Measurements from ENCODE around the gene SIAH1.

DNA sequence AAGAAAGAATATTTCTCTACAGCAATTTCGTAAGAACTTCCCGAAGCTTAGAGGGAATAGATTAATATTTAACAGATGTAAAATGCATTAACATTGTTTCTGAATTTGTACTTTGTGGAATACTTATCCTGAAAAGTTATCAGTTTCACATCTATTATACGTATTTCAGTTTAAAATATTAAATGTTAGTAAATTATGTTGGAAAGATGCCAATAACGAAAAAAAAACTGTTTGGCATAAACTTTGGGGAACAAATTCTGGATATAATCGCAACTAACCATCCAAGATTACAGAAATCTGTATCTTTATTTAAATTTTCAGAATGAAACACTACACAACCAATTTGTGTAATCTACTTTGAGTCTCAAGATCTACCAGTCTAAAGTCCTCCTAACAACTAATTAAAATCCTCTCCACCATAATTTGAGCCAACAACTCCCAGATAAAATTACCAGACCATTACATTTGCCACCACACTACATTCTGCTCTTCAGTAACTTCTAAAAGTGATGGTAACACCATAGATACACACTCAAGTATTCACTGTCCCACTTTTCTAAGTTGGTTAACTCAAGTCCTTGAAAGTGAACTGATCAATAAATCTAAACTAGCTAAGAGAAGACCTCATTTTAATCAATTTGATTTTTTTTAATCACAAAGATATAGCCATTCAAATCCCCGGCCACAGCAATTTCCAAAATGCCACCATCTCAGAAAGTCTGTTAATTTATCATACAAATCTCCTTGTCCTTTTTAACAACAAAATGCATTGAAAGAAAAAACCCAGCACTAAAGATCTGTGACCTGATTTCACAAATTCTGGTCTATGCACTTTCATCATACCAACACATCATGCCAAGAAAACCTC, 2.0 kb downstream of the SIAH1 start:
- TF ChIP-seq, protein P1, sequence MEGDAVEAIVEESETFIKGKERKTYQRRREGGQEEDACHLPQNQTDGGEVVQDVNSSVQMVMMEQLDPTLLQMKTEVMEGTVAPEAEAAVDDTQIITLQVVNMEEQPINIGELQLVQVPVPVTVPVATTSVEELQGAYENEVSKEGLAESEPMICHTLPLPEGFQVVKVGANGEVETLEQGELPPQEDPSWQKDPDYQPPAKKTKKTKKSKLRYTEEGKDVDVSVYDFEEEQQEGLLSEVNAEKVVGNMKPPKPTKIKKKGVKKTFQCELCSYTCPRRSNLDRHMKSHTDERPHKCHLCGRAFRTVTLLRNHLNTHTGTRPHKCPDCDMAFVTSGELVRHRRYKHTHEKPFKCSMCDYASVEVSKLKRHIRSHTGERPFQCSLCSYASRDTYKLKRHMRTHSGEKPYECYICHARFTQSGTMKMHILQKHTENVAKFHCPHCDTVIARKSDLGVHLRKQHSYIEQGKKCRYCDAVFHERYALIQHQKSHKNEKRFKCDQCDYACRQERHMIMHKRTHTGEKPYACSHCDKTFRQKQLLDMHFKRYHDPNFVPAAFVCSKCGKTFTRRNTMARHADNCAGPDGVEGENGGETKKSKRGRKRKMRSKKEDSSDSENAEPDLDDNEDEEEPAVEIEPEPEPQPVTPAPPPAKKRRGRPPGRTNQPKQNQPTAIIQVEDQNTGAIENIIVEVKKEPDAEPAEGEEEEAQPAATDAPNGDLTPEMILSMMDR (conservative IDR thresholded peaks at IDR 0.05; ENCODE audit: low read depth, low read length), result no peak
- TF ChIP-seq EZH2 (IDR thresholded peaks at IDR 0.05; ENCODE audit: low read length, unreplicated experiment), result no peak

All from PC-3 (cell line).